ENCODE measurements around the gene GPC4. TPM values are rescaled to one million over a fixed set of nuclear protein-coding genes. Genes with fewer than 3 reads are reported as not detected.
A peak's percentile ranks its signal among the peaks of the same experiment; 100 is the strongest.

Gene GPC4
- 17.8 and 19.4 TPM in 2 replicates for total RNA-seq (2021)
- percentile 61 among the genes with signal in this experiment for Bru-seq, nascent RNA
- BruChase-seq, experiment 1, labeled RNA remaining after a 2-hour chase: percentile 51 among the genes with signal in this experiment
- BruChase-seq, experiment 2, labeled RNA remaining after a 6-hour chase: percentile 61 among the genes with signal in this experiment
- long read RNA-seq, full-length matches to known transcripts: 42 of 44 reads
- long read RNA-seq, partial matches to known transcripts: 0 of 44 reads
- long read RNA-seq, other reads (novel, unspliced or antisense): 2 of 44 reads

- Histone ChIP-seq H3K27ac (ENCODE audit: low read depth, low read length, poor library complexity, severe bottlenecking) (peak within 1 kb of the TSS; percentile 65), H3K9me3 (ENCODE audit: low read depth, low read length, poor library complexity, severe bottlenecking) (no peaks in the 10 kb centered on the region), H3K27me3 (replicated peaks; ENCODE audit: insufficient read depth, low read depth, low read length, poor library complexity) (no peaks in the 10 kb centered on the region), H3K4me3 (ENCODE audit: low read depth, low read length, poor library complexity, severe bottlenecking) (peak within 1 kb of the TSS; percentile 65), H3K36me3 (ENCODE audit: insufficient read depth, low read length, poor library complexity, severe bottlenecking) (no peaks in the 10 kb centered on the region), H3K4me1 (ENCODE audit: insufficient read depth, low read length, poor library complexity, severe bottlenecking) (peaks cover under 1% of the 10 kb centered on the region)
- TF ChIP-seq EZH2 (IDR thresholded peaks at IDR 0.05; ENCODE audit: borderline replicate concordance, low read depth, low read length, poor library complexity, severe bottlenecking) (no peak), CTCF (conservative IDR thresholded peaks at IDR 0.05; ENCODE audit: low read depth, low read length) (no peak)
- ChIA-PET CTCF (interaction anchor here (0.6 kb wide), 1 partner anchor 27 kb away, joined by 3 read pairs; no protein-coding TSS in a partner anchor), POLR2A (ENCODE audit: low non-redundant PET) (no interaction called here)
- intact Hi-C loops (cut with micrococcal nuclease; ENCODE audit: unreplicated experiment): loop anchor here (1.0 to 10.0 kb wide), 3 partner anchors 29 to 255 kb away; no protein-coding TSS in a partner anchor
- no TSS peak for BruUV-seq (replicated peaks)
- DNase-seq (ENCODE audit: low spot score): peak; percentile 81
Observed at GRCh38 chrX:133415276-133416105, at the start of gene GPC4. Gene GPC4 (minus strand): TSS chrX:133415489. CDS start chrX:133414965, 524 bp downstream.

- no peaks in the 10 kb centered on the region for H3K27me3 ChIP-seq (replicated peaks; ENCODE audit: insufficient read depth, low read depth, low read length, poor library complexity)
- H3K27ac ChIP-seq (ENCODE audit: low read depth, low read length, poor library complexity, severe bottlenecking): no peak overlapping the region
- no peak overlapping the region for H3K4me3 ChIP-seq (ENCODE audit: low read depth, low read length, poor library complexity, severe bottlenecking)
- DNase-seq (ENCODE audit: low spot score): no peak
- POLR2A ChIA-PET (ENCODE audit: low non-redundant PET): no interaction called here
- CTCF ChIA-PET: no interaction called here
- H3K36me3 ChIP-seq (ENCODE audit: insufficient read depth, low read length, poor library complexity, severe bottlenecking): no peaks in the 10 kb centered on the region
- no peaks in the 10 kb centered on the region for H3K4me1 ChIP-seq (ENCODE audit: insufficient read depth, low read length, poor library complexity, severe bottlenecking)
- no peak for TF ChIP-seq EZH2 (IDR thresholded peaks at IDR 0.05; ENCODE audit: borderline replicate concordance, low read depth, low read length, poor library complexity, severe bottlenecking)
- TF ChIP-seq CTCF (conservative IDR thresholded peaks at IDR 0.05; ENCODE audit: low read depth, low read length): no peak
- BruUV-seq (replicated peaks): no TSS peak
- intact Hi-C loops (cut with micrococcal nuclease; ENCODE audit: unreplicated experiment): no loop called here
- no peaks in the 10 kb centered on the region for H3K9me3 ChIP-seq (ENCODE audit: low read depth, low read length, poor library complexity, severe bottlenecking)
Observed at GRCh38 chrX:133461231-133461630, 45.9 kb upstream of the GPC4 start.

- POLR2A ChIA-PET (ENCODE audit: low non-redundant PET): no interaction called here
- H3K27ac ChIP-seq (ENCODE audit: low read depth, low read length, poor library complexity, severe bottlenecking): no peak overlapping the region
- H3K36me3 ChIP-seq (ENCODE audit: insufficient read depth, low read length, poor library complexity, severe bottlenecking): no peaks in the 10 kb centered on the region
Observed at GRCh38 chrX:133454924-133455323, 39.6 kb upstream of the GPC4 start.

More at GRCh38 chrX:133454924-133455323, 39.6 kb upstream of the GPC4 start:
- no peak for TF ChIP-seq CTCF (conservative IDR thresholded peaks at IDR 0.05; ENCODE audit: low read depth, low read length)
- no peak for TF ChIP-seq EZH2 (IDR thresholded peaks at IDR 0.05; ENCODE audit: borderline replicate concordance, low read depth, low read length, poor library complexity, severe bottlenecking)
- Histone ChIP-seq H3K27me3 (replicated peaks; ENCODE audit: insufficient read depth, low read depth, low read length, poor library complexity) (no peaks in the 10 kb centered on the region), H3K4me3 (ENCODE audit: low read depth, low read length, poor library complexity, severe bottlenecking) (no peak overlapping the region), H3K4me1 (ENCODE audit: insufficient read depth, low read length, poor library complexity, severe bottlenecking) (no peaks in the 10 kb centered on the region), H3K9me3 (ENCODE audit: low read depth, low read length, poor library complexity, severe bottlenecking) (no peaks in the 10 kb centered on the region)
- intact Hi-C loops (cut with micrococcal nuclease; ENCODE audit: unreplicated experiment): no loop called here
- BruUV-seq (replicated peaks): no TSS peak
- CTCF ChIA-PET: no interaction called here
- no peak for DNase-seq (ENCODE audit: low spot score)

Measured in A673 (cell line).